Activated T-cell treated with anti-CD3 and anti-CD28 coated beads for 1 hour (primary cell): ENCODE results near the gene C9orf153.
A peak's percentile ranks its signal among the peaks of the same experiment; 100 is the strongest.
"Not testable (repeated sequence)": the region's sequence is repeated elsewhere in the genome, so short reads cannot be mapped to it uniquely, and the experiment has no call there.

ENCODE experiments used
- DNase-seq: peaks from one replicate; pipeline ENCODE4 v3.0.0-alpha.2; 2020; ENCODE audit warnings: low read depth

C9orf153 gene

GRCh38 chr9:86263876-86264275 lies 4.4 kb upstream of the C9orf153 start:
- DNase-seq = no peak

- DNase-seq = no peak
Observed at GRCh38 chr9:86262492-86262891, 3.0 kb upstream of the C9orf153 start.

GRCh38 chr9:86257391-86257790 lies 2.1 kb downstream of the C9orf153 start:
- no peak for DNase-seq

- no peak for DNase-seq
Observed at GRCh38 chr9:86256653-86257052, 2.8 kb downstream of the C9orf153 start.

- DNase-seq = no peak
Observed at GRCh38 chr9:86253577-86253976, 5.9 kb downstream of the C9orf153 start.

- no peak for DNase-seq
Observed at GRCh38 chr9:86252870-86253269, 6.6 kb downstream of the C9orf153 start.

GRCh38 chr9:86250123-86250522 lies 9.3 kb downstream of the C9orf153 start:
- DNase-seq = no peak

- no peak for DNase-seq
Observed at GRCh38 chr9:86248746-86249145, 10.7 kb downstream of the C9orf153 start.

- no peak for DNase-seq
Observed at GRCh38 chr9:86246752-86247161, 12.7 kb downstream of the C9orf153 start.

- DNase-seq = no peak
Observed at GRCh38 chr9:86242071-86242470, 17.4 kb downstream of the C9orf153 start.

- DNase-seq = no peak
Observed at GRCh38 chr9:86241216-86241615, 18.2 kb downstream of the C9orf153 start.

GRCh38 chr9:86238861-86239770 lies 20.3 kb downstream of the C9orf153 start:
- no peak for DNase-seq

GRCh38 chr9:86230858-86231257 lies 28.6 kb downstream of the C9orf153 start:
- DNase-seq = no peak

- DNase-seq = no peak
Observed at GRCh38 chr9:86222667-86223066, 36.8 kb downstream of the C9orf153 start.

GRCh38 chr9:86219606-86220005 lies 39.9 kb downstream of the C9orf153 start:
- no peak for DNase-seq

- no peak for DNase-seq
Observed at GRCh38 chr9:86217076-86217755, 42.2 kb downstream of the C9orf153 start.

GRCh38 chr9:86207193-86207592 lies 52.3 kb downstream of the C9orf153 start:
- DNase-seq = no peak

- peak; percentile 1 for DNase-seq
Observed at GRCh38 chr9:86202338-86202882, 57.0 kb downstream of the C9orf153 start.

- no peak for DNase-seq
Observed at GRCh38 chr9:86201474-86202337, 57.8 kb downstream of the C9orf153 start.

- no peak for DNase-seq
Observed at GRCh38 chr9:86200599-86201162, 58.8 kb downstream of the C9orf153 start.

- DNase-seq = no peak
Observed at GRCh38 chr9:86193088-86193487, 66.4 kb downstream of the C9orf153 start.

- DNase-seq = not testable (repeated sequence)
Observed at GRCh38 chr9:86190700-86191099, 68.8 kb downstream of the C9orf153 start.
